ENCODE results near the gene KIAA0930. TPM values are rescaled to one million over a fixed set of nuclear protein-coding genes. Genes with fewer than 3 reads are reported as not detected.

The KIAA0930 gene
- total RNA-seq, 1 donor from 2014 or later: 107 TPM

DNA sequence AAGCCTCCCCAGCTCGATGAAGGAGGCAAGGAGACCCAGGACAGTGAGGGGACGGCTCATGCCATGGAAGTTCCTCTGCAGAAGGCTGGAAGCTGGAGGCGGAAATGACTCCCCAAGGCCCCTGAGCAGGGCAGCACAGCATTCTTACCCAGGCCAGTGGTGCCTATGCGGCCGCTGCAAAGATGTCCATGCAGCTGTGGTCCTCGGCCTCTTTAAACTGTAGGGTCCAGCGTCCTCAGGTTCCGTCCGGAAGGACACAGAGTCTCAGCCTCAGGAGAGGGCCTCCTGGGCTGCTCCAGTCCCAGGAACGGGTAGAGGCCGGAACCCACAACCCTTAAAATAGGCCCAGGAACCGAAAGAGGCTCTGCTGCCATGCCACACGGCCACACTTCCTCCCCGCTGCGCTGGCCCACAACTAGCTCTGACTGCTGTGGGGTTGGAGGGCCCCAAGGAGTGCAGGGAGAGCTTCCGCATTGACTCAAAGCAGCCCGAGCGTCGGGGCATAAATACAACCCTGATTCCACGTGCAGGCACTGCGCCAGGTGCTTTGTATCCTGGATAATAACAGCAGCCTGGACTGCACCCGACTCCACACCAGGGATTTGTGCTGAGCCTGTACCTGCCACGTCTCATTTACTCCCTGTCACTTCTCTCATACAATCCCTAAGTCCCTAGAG, 5.5 kb downstream of the KIAA0930 start:
- Mint-ChIP-seq H3K4me1 (ENCODE audit: low read depth, unreplicated experiment) (peaks cover 19% of the 10 kb centered on the region), H3K27ac (ENCODE audit: unreplicated experiment) (no peak overlapping the region), H3K36me3 (ENCODE audit: low read depth, unreplicated experiment) (peaks cover 13% of the 10 kb centered on the region), H3K27me3 (ENCODE audit: low read depth, unreplicated experiment) (no peaks in the 10 kb centered on the region), H3K9me3 (ENCODE audit: unreplicated experiment) (no peaks in the 10 kb centered on the region), H3K4me3 (ENCODE audit: unreplicated experiment) (no peak overlapping the region)
- Histone ChIP-seq H3K4me1 (ENCODE audit: insufficient read depth, low read length) (peaks cover 10% of the 10 kb centered on the region), H3K27me3 (ENCODE audit: insufficient read depth, low read length) (no peaks in the 10 kb centered on the region), H3K79me2 (ENCODE audit: insufficient read depth, low read length) (peaks cover 26% of the 10 kb centered on the region), H2AFZ (ENCODE audit: low read depth, low read length) (no peak overlapping the region), H3K36me3 (ENCODE audit: insufficient read depth, low read length) (no peaks in the 10 kb centered on the region), H3K9me3 (ENCODE audit: insufficient read depth, low read depth, low read length) (no peaks in the 10 kb centered on the region), H3K9ac (ENCODE audit: low read length) (no peak overlapping the region), H3K4me3 (ENCODE audit: insufficient read depth, low read depth, low read length) (no peak overlapping the region), H3K27ac (ENCODE audit: low read depth, low read length) (no peak overlapping the region), H3K4me2 (ENCODE audit: low read length) (no peak overlapping the region), H4K20me1 (ENCODE audit: insufficient read depth, low read length) (peaks cover 87% of the 10 kb centered on the region)
- DNase-seq (ENCODE audit: low read depth): no peak
- FAIRE-seq: no peak
- TF ChIP-seq CTCF (IDR thresholded peaks at IDR 0.05; ENCODE audit: insufficient read depth, low read depth, low read length) (no peak), EZH2 (IDR thresholded peaks at IDR 0.05; ENCODE audit: insufficient read depth, low read length) (no peak)

- H3K4me3 Mint-ChIP-seq (ENCODE audit: unreplicated experiment): no peak overlapping the region
- no peak overlapping the region for H3K4me2 ChIP-seq (ENCODE audit: low read length)
- H3K4me3 ChIP-seq (ENCODE audit: insufficient read depth, low read depth, low read length): no peak overlapping the region
- H3K27me3 ChIP-seq (ENCODE audit: insufficient read depth, low read length): no peaks in the 10 kb centered on the region
- H3K27ac ChIP-seq (ENCODE audit: low read depth, low read length): no peak overlapping the region
- H2AFZ ChIP-seq (ENCODE audit: low read depth, low read length): no peak overlapping the region
- no peak overlapping the region for H3K9ac ChIP-seq (ENCODE audit: low read length)
- H3K27me3 Mint-ChIP-seq (ENCODE audit: low read depth, unreplicated experiment): no peaks in the 10 kb centered on the region
- H3K36me3 ChIP-seq (ENCODE audit: insufficient read depth, low read length): no peaks in the 10 kb centered on the region
- no peaks in the 10 kb centered on the region for H3K9me3 Mint-ChIP-seq (ENCODE audit: unreplicated experiment)
- H3K79me2 ChIP-seq (ENCODE audit: insufficient read depth, low read length): peaks cover 19% of the 10 kb centered on the region
- DNase-seq (ENCODE audit: low read depth): no peak
- no peaks in the 10 kb centered on the region for H3K4me1 ChIP-seq (ENCODE audit: insufficient read depth, low read length)
- TF ChIP-seq CTCF (IDR thresholded peaks at IDR 0.05; ENCODE audit: insufficient read depth, low read depth, low read length) (no peak), EZH2 (IDR thresholded peaks at IDR 0.05; ENCODE audit: insufficient read depth, low read length) (no peak)
- peaks cover 14% of the 10 kb centered on the region for H3K36me3 Mint-ChIP-seq (ENCODE audit: low read depth, unreplicated experiment)
- H3K27ac Mint-ChIP-seq (ENCODE audit: unreplicated experiment): no peak overlapping the region
- H3K4me1 Mint-ChIP-seq (ENCODE audit: low read depth, unreplicated experiment): peaks cover 19% of the 10 kb centered on the region
- no peaks in the 10 kb centered on the region for H3K9me3 ChIP-seq (ENCODE audit: insufficient read depth, low read depth, low read length)
- no peak for FAIRE-seq
- peaks cover 79% of the 10 kb centered on the region for H4K20me1 ChIP-seq (ENCODE audit: insufficient read depth, low read length)
Measured at GRCh38 chr22:45233827-45234226, 6.9 kb downstream of the KIAA0930 start.

DNA sequence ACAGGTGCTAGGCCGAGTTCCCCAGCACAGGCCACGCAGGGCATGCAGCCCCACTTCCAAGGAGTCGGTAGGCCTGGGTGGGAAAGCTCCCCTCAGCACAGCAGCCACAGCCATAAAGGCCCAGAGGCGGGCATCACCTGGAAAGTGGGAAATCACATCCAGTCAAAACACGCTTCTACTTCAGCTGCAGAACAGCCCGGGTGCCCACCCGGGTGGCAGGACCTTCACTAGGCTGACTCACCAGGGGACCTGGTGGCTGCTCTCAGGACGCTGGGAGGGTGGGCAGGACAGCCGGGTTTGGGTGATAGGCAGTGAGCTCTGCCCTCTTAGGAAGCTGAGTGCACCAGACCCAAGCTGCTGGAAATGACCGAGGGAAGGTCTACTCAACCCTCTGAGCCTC, 7.3 kb downstream of the KIAA0930 start:
- FAIRE-seq (no peak), DNase-seq (ENCODE audit: low read depth) (no peak)
- Mint-ChIP-seq H3K27ac (ENCODE audit: unreplicated experiment) (no peak overlapping the region), H3K4me3 (ENCODE audit: unreplicated experiment) (no peak overlapping the region), H3K36me3 (ENCODE audit: low read depth, unreplicated experiment) (peaks cover 14% of the 10 kb centered on the region), H3K9me3 (ENCODE audit: unreplicated experiment) (no peaks in the 10 kb centered on the region), H3K27me3 (ENCODE audit: low read depth, unreplicated experiment) (no peaks in the 10 kb centered on the region), H3K4me1 (ENCODE audit: low read depth, unreplicated experiment) (peaks cover 17% of the 10 kb centered on the region)
- no peak overlapping the region for H3K27ac ChIP-seq (ENCODE audit: low read depth, low read length)
- H3K36me3 ChIP-seq (ENCODE audit: insufficient read depth, low read length): no peaks in the 10 kb centered on the region
- H4K20me1 ChIP-seq (ENCODE audit: insufficient read depth, low read length): peaks cover 76% of the 10 kb centered on the region
- no peak overlapping the region for H3K4me2 ChIP-seq (ENCODE audit: low read length)
- H3K4me1 ChIP-seq (ENCODE audit: insufficient read depth, low read length): no peaks in the 10 kb centered on the region
- TF ChIP-seq CTCF (IDR thresholded peaks at IDR 0.05; ENCODE audit: insufficient read depth, low read depth, low read length) (no peak), EZH2 (IDR thresholded peaks at IDR 0.05; ENCODE audit: insufficient read depth, low read length) (no peak)
- H3K79me2 ChIP-seq (ENCODE audit: insufficient read depth, low read length): peaks cover 17% of the 10 kb centered on the region
- no peak overlapping the region for H3K4me3 ChIP-seq (ENCODE audit: insufficient read depth, low read depth, low read length)
- no peaks in the 10 kb centered on the region for H3K9me3 ChIP-seq (ENCODE audit: insufficient read depth, low read depth, low read length)
- H2AFZ ChIP-seq (ENCODE audit: low read depth, low read length): no peak overlapping the region
- no peak overlapping the region for H3K9ac ChIP-seq (ENCODE audit: low read length)
- H3K27me3 ChIP-seq (ENCODE audit: insufficient read depth, low read length): no peaks in the 10 kb centered on the region

Data from astrocyte (in vitro differentiated cells and primary cell).